NCI-H1417 (cell line): ENCODE data around the gene FGF5.
"Not testable (repeated sequence)": the region's sequence is repeated elsewhere in the genome, so short reads cannot be mapped to it uniquely, and the experiment has no call there.

Source experiments
- DNase-seq, 3 experiments: peaks; one replicate each; lab custom pipeline; 2025; lab: John Stamatoyannopoulos, UW

Gene FGF5

GRCh38 chr4:80295336-80295735 lies 28.9 kb downstream of the FGF5 start:
- DNase-seq: peak in 2 of 3 experiments; percentile 9 to 50

GRCh38 chr4:80295826-80296225 lies 29.4 kb downstream of the FGF5 start:
- no peak for DNase-seq

GRCh38 chr4:80301884-80302283 lies 35.4 kb downstream of the FGF5 start:
- no peak for DNase-seq

GRCh38 chr4:80302616-80303223 lies 36.3 kb downstream of the FGF5 start:
- no peak for DNase-seq

GRCh38 chr4:80305466-80305865 lies 39.0 kb downstream of the FGF5 start:
- DNase-seq: no peak

- DNase-seq: no peak
Measured at GRCh38 chr4:80306260-80306659, 39.8 kb downstream of the FGF5 start.

- DNase-seq: peak; percentile 82 to 98 (median 98)
Measured at GRCh38 chr4:80307183-80307735, 40.8 kb downstream of the FGF5 start.

GRCh38 chr4:80307774-80308465 lies 41.5 kb downstream of the FGF5 start:
- DNase-seq: peak in 2 of 3 experiments; percentile 82 to 95

- peak in 2 of 3 experiments; percentile 23 to 57 for DNase-seq
Measured at GRCh38 chr4:80308466-80308822, 42.0 kb downstream of the FGF5 start.

- DNase-seq: no peak
Measured at GRCh38 chr4:80309294-80310004, 43.0 kb downstream of the FGF5 start.

GRCh38 chr4:80311130-80311529 lies 44.7 kb downstream of the FGF5 start:
- no peak for DNase-seq

- DNase-seq: no peak
Measured at GRCh38 chr4:80312124-80312523, 45.7 kb downstream of the FGF5 start.

GRCh38 chr4:80313627-80314026 lies 47.2 kb downstream of the FGF5 start:
- DNase-seq: no peak

GRCh38 chr4:80315848-80316247 lies 49.4 kb downstream of the FGF5 start:
- not testable (repeated sequence) for DNase-seq

GRCh38 chr4:80321341-80321740 lies 54.9 kb downstream of the FGF5 start:
- DNase-seq: no peak

GRCh38 chr4:80321776-80322175 lies 55.3 kb downstream of the FGF5 start:
- no peak for DNase-seq

- DNase-seq: peak in 2 of 3 experiments; percentile 7 to 53
Measured at GRCh38 chr4:80322716-80323115, 56.3 kb downstream of the FGF5 start.

GRCh38 chr4:80324171-80324570 lies 57.7 kb downstream of the FGF5 start:
- DNase-seq: no peak

GRCh38 chr4:80331693-80332092 lies 65.2 kb downstream of the FGF5 start:
- DNase-seq: no peak

- no peak for DNase-seq
Measured at GRCh38 chr4:80333121-80333520, 66.7 kb downstream of the FGF5 start.

- DNase-seq: no peak
Measured at GRCh38 chr4:80334568-80334967, 68.1 kb downstream of the FGF5 start.

- DNase-seq: no peak
Measured at GRCh38 chr4:80335226-80335553, 68.7 kb downstream of the FGF5 start.
